HUES64 (cell line): Measurements from ENCODE around the gene NES.
A peak's percentile ranks its signal among the peaks of the same experiment; 100 is the strongest.

Experiments used
- H3K27ac ChIP-seq: 2 replicates; pipeline ENCODE4 v1.7.0; 2013; ENCODE audit warnings: low read depth, low read length, inconsistent platforms
- H3K27me3 ChIP-seq: 2 replicates; pipeline ENCODE4 v1.6.1; 2013; ENCODE audit warnings: mild to moderate bottlenecking, low read length; ENCODE audit not compliant: insufficient read depth
- H3K36me3 ChIP-seq: 2 replicates; pipeline ENCODE4 v1.6.1; 2013; ENCODE audit warnings: mild to moderate bottlenecking, low read length; ENCODE audit not compliant: insufficient read depth
- H3K4me1 ChIP-seq: 2 replicates; pipeline ENCODE4 v1.6.1; 2013; ENCODE audit warnings: mild to moderate bottlenecking, low read length, moderate library complexity; ENCODE audit not compliant: insufficient read depth
- H3K4me3 ChIP-seq: 2 replicates; pipeline ENCODE4 v1.5.1; 2013; ENCODE audit warnings: mild to moderate bottlenecking, low read length, moderate library complexity
- H3K9ac ChIP-seq: 2 replicates; pipeline ENCODE4 v1.6.1; 2013; ENCODE audit warnings: mild to moderate bottlenecking, low read depth, low read length
- H3K9me3 ChIP-seq: 2 replicates; pipeline ENCODE4 v1.6.1; 2013; ENCODE audit warnings: low read depth, low read length; ENCODE audit not compliant: insufficient read depth
- WGBS: fragments of 150-250, 120-280 bp; methylation state at CpG from one replicate; pipeline ENCODE4 v1.1.7; 2013; ENCODE audit warnings: missing lambda C conversion rate; 5-methylcytosine and 5-hydroxymethylcytosine counted together

NES gene

DNA sequence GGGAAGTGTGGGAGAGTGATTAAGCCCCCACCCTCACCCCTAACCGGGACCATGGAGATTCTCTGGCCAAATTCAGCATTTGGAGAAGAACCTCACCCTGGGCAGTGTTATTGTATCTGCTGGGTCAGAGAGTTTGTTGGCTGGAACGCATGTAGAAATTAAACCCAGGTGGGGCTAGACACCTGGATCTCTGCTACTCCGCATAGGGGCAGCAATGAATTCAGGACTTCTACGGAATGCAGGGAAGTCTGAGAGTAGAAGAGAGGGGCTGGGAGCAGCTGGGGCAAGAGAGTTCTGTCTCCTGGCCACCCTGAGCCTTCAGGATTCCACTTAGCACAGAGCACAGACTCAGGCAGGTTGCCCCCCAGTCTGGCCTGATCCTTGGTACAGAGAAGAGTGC is 31.8 kb upstream of the NES start:
- H3K27me3 ChIP-seq, result peaks cover 12% of the 10 kb centered on the region
- no peaks in the 10 kb centered on the region for H3K36me3 ChIP-seq
- H3K9ac ChIP-seq, result no peak overlapping the region
- 42% methylated on average over 3 of the region's 4 CpGs for WGBS
- no peaks in the 10 kb centered on the region for H3K9me3 ChIP-seq
- peaks cover 51% of the 10 kb centered on the region for H3K4me1 ChIP-seq
- peak overlapping the region; percentile 94; the same call in 1 of the 2 replicates for H3K27ac ChIP-seq
- peak overlapping the region; percentile 10; the same call in 1 of the 2 replicates for H3K4me3 ChIP-seq

DNA sequence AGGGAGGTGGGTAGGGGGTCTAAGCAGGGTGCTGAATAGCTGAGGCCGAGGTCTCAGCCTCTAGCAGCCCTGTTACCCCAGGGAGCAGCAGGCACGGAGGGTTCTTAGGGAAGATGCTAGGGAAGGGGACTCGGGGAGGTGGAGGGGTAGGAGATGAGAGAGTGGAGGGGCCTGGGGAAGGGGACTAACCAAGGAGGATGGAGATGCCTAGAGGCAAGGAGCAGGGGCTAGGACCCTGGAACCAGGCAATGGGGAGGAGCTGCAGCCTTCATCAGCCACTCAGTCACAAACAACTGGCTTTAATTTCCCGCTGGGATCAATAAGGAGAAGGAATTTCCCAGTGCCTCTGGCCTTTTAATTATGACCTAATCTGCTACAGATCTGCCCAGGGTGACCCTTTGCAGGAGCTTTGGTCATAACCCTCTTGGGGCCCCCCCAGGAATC is 31.0 kb upstream of the NES start:
- H3K9ac ChIP-seq, result peak overlapping the region; percentile 58
- no peaks in the 10 kb centered on the region for H3K36me3 ChIP-seq
- peaks cover 59% of the 10 kb centered on the region for H3K4me1 ChIP-seq

DNA sequence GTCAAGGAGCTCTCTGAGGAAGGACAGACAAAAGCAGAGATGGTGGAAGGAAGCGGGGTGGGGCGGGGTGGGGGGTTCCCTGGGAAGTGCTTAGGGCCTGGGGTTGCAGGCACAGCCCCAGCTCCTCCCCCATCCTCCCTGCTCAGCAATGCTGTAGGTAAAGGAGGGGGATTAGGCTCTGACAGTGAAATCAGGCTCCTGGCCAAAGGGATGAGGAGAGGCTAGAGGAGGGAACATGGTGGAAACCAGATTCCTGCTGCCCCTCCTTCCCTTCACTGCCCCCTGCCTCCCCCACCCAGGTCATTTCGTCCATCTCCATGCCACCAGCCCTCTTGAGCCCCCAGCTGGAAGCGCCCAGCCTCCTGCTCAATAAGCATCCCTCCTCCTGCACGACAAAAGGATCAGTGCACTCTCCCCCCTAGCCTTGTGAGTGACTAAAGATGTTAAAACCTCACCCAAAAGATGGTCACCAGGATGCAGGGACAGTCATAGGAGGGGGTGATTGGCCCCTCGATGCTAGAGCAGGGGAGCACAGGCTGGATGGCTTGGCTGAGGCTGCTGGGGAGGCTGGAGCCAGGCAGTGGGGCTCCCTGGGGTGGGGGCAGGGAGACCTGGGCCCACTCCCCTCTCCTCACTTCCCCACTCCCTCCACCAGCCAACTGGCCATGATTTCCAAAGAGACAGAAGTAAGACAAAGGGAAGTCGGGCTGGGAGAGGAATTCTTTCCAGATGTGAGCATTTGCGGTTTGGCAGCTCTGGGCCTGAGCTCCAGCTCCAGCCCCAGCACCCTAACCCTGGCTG is 30.4 kb upstream of the NES start:
- Histone ChIP-seq H3K27me3 (peaks cover 16% of the 10 kb centered on the region), H3K9ac (peak overlapping the region; percentile 79), H3K27ac (peak overlapping the region; percentile 94)

More for the DNA sequence above, 31.0 kb upstream of the NES start:
- no peaks in the 10 kb centered on the region for H3K9me3 ChIP-seq
- whole genome bisulfite sequencing, result 5% methylated on average over 4 of the region's 4 CpGs
- H3K27me3 ChIP-seq, result peaks cover 16% of the 10 kb centered on the region
- peak overlapping the region; percentile 94 for H3K27ac ChIP-seq
- peak overlapping the region; percentile 71 for H3K4me3 ChIP-seq

DNA sequence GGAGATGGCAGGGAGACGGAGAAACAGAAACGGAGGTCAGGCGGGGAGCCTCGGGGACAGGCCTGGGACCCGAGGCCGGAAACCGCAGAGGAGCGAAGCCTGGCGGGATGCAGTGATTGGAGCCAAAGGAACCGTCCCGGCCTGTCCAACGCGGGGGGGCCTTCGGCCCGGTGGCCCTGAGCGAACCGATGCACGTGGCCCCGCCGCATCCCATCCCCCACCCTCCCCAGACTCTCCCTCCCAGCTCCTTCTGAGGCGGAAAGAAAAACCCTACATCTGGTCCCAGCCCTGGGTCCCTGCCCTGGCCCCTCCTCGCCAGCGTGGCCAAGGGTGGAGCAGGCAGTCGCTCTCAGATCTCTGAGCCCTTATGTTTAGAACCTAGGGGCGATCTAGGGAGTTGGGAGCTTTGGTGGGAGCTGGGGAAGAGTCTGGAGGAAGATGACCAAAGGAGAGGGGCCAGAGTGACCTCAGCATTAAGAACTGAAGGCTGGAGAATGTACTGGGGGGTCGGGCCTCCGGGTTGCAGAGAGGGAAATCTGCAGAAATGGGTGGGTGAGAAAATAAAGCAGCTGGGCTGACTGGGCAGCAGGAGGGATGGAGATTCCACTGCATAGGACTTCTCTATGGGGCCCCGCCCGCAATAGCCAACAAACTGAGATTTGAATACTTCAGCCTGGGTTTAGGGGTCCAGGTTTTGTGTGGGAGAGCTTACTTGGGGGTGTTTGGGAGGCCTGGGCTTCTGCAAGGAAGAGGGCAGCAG is 29.6 kb upstream of the NES start:
- H3K9me3 ChIP-seq, result no peaks in the 10 kb centered on the region
- peaks cover 55% of the 10 kb centered on the region for H3K4me1 ChIP-seq
- H3K36me3 ChIP-seq, result no peaks in the 10 kb centered on the region
- H3K4me3 ChIP-seq, result peak overlapping the region; percentile 71
- peak overlapping the region; percentile 79 for H3K9ac ChIP-seq
- H3K27ac ChIP-seq, result peak overlapping the region; percentile 94
- peaks cover 16% of the 10 kb centered on the region for H3K27me3 ChIP-seq
- under 1% methylated on average over 29 of the region's 29 CpGs for whole genome bisulfite sequencing

More for the DNA sequence above, 30.4 kb upstream of the NES start:
- Histone ChIP-seq H3K4me1 (peaks cover 58% of the 10 kb centered on the region), H3K9me3 (no peaks in the 10 kb centered on the region), H3K36me3 (no peaks in the 10 kb centered on the region), H3K4me3 (peak overlapping the region; percentile 71)
- WGBS, result 2% methylated on average over 7 of the region's 8 CpGs

DNA sequence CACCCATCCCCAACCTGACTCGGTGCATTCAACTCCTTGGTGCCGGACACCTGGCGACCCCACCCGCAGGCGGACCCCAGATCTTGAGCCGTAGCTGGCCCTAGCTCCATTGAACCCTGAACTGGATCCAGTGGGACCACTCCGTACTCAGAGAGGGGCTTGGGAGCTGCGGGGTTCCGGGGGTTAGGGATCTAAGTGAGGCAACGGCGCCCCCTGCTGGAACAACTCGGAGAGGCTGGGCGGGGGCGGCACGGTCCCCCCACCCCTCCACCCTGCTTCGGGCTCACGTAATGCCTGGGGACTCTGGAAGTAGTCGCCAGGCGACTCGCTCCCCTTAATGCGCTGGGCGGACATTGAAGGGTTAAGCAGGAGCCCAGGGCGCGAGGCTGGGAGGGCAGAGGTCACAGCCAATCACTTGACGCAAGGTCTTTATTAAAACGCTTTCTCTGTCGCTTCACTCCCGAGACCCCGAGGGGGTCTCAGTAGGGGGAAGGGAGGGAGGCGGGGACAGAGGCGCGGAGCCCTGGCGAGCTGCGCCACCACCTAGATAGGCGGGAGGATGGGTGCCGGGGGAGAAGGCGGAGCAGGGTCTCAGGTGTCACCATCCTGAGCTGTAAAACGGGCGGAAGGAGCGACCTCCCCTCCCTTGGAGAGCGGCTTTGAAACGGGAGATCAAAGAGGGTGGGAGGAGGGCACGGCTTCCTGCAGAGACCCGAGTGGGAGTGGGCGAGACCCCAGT is 28.9 kb upstream of the NES start:
- peaks cover 56% of the 10 kb centered on the region for H3K4me1 ChIP-seq
- under 1% methylated on average over 45 of the region's 45 CpGs for WGBS

DNA sequence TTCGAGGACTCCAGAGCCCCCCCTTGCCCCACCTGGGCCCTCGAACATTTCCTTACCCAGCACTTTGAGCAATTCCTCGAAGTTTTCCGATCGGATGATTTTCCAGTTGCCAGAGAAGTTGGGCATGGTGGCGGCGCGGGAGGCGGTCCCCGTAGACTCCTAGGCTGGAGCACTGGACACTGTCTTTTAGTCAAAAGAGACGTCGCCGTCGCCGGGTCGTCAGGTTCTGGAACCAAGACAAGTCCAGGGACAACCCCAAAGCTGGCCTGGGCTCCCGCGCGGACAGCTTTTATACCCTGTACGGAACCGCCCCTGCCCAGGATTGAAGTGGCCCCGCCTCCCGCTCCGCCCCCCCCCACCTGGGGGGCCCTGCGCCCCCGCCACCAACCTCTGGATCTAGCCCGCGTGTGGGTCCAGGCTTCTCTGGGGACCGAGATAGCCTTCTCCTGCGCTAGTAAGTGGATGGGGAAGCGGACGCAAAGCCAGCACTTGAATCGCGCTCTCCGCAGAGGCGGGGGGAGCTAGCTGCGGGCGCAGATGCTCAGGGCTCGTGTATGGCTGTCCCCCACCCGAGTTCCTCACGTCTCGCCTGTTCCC is 28.2 kb upstream of the NES start, which contains the start of gene CRABP2:
Gene CRABP2 (minus strand): TSS at position 263 of the 597 bp plus-strand sequence. CDS start 137 bp downstream, at position 126.
- Histone ChIP-seq H3K4me1 (peaks cover 51% of the 10 kb centered on the region), H3K36me3 (peaks cover 12% of the 10 kb centered on the region), H3K27me3 (peaks cover 16% of the 10 kb centered on the region), H3K9me3 (no peaks in the 10 kb centered on the region), H3K9ac (peak within 1 kb of the TSS; percentile 79), H3K27ac (peak within 1 kb of the TSS; percentile 94), H3K4me3 (peak within 1 kb of the TSS; percentile 71)
- WGBS, result under 1% methylated on average over 41 of the region's 42 CpGs

More for the DNA sequence above, 28.9 kb upstream of the NES start:
- H3K9me3 ChIP-seq, result no peaks in the 10 kb centered on the region
- H3K4me3 ChIP-seq, result peak overlapping the region; percentile 71
- peak overlapping the region; percentile 79 for H3K9ac ChIP-seq
- peak overlapping the region; percentile 94 for H3K27ac ChIP-seq
- peaks cover 5% of the 10 kb centered on the region for H3K36me3 ChIP-seq
- H3K27me3 ChIP-seq, result peaks cover 16% of the 10 kb centered on the region

DNA sequence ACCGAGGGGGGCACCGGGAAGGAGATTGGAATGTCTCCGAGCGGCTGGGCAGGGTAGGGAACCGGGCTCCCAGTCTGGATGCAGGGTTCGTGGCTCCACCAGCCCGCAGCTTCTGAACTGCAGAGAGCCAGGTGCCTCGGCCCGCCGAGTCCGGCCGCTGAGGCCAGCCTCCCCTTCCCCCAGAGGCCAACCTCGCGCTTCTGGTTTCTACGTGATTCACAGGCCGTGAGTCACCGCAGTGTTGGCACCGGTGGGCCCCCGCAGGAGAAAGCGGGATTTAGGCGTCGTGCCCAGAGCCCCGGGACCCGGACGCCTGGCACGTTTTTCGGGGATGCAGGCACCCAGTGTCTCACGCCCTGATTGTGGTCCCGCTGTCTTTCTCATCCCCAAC is 27.7 kb upstream of the NES start:
- WGBS, result under 1% methylated on average over 29 of the region's 29 CpGs
- no peak overlapping the region for H3K27ac ChIP-seq
- H3K9me3 ChIP-seq, result no peaks in the 10 kb centered on the region
- H3K4me1 ChIP-seq, result peaks cover 46% of the 10 kb centered on the region
- H3K27me3 ChIP-seq, result peaks cover 16% of the 10 kb centered on the region
- peaks cover 17% of the 10 kb centered on the region for H3K36me3 ChIP-seq
- peak overlapping the region; percentile 69 for H3K9ac ChIP-seq
- H3K4me3 ChIP-seq, result peak overlapping the region; percentile 71

DNA sequence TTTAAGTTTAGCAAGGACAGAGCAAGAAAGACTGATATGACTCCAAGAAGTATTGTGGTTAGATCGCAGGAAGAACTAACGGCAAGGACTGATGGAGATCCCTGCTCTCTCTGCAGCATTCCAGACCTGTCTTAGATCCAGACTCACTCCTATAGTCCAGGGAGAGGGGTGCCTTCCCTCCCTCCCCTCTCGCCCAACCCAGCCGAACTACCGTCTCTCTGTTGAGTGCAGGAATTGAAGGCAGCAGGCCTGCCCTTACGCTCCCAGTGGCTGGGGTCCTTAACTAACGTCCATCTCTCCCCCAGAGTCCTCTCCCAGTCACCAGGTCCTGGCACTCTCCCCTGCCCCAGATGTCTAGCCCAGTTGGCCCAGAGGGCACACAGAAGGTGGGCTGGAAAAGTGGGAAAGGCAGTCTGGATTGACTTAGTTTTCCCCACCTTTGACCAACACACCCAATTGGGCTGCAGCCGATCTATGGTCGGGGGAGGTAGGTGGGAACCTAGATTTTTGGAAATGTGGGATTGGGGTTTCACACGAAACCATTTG is 27.0 kb upstream of the NES start:
- H3K9me3 ChIP-seq, result no peaks in the 10 kb centered on the region
- H3K4me3 ChIP-seq, result peak overlapping the region; percentile 71
- H3K9ac ChIP-seq, result peak overlapping the region; percentile 69
- H3K36me3 ChIP-seq, result peaks cover 24% of the 10 kb centered on the region
- no peak overlapping the region for H3K27ac ChIP-seq
- 11% methylated on average over 10 of the region's 10 CpGs for WGBS
- H3K4me1 ChIP-seq, result peaks cover 40% of the 10 kb centered on the region
- H3K27me3 ChIP-seq, result peaks cover 16% of the 10 kb centered on the region

DNA sequence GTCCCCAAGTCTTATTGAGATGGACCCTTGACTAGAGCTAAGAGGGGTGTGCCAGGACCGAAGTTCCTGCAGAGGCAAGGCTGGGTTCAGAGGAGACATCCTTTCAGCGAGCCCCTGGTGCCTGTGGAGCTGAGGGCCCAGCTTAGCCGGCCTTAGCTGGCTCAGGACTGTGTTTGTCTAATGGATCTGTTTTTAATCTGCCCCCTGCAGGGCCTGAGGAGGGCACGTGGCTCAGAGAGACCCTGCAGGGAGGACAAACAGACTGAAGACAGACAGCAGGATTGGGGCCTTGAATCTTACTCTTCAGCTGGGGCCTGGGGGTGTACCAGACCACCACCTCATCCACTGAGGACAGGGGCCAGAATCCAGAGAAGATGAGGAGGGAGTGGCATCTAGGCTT is 26.5 kb upstream of the NES start:
- 6% methylated on average over 4 of the region's 4 CpGs for WGBS
- Histone ChIP-seq H3K9me3 (no peaks in the 10 kb centered on the region), H3K9ac (peak overlapping the region; percentile 69), H3K4me3 (peak overlapping the region; percentile 71), H3K36me3 (peaks cover 29% of the 10 kb centered on the region), H3K27me3 (peaks cover 16% of the 10 kb centered on the region), H3K27ac (no peak overlapping the region), H3K4me1 (peaks cover 35% of the 10 kb centered on the region)

DNA sequence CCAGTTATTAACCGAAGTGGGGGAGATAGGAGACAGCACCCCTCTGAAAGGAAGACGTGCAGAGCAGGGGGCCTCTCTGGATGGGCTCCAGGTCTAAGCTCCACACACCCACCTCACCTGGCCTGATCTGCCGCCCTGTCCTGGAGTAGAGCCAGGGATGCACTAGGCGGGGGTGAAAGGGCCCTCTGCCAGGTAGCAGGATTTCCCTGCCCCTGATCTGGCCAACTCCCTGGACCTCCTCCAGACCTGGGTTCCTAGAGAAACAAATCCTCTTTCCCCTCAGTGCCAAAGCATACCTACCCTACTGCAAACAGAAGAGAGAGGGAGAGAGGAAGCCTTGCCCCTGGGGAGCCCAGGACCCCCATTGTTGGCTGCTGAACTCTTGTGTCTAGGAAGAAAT is 26.1 kb upstream of the NES start:
- Histone ChIP-seq H3K4me1 (peaks cover 31% of the 10 kb centered on the region), H3K27me3 (peaks cover 16% of the 10 kb centered on the region), H3K4me3 (peak overlapping the region; percentile 71), H3K9me3 (no peaks in the 10 kb centered on the region), H3K9ac (no peak overlapping the region), H3K36me3 (peaks cover 31% of the 10 kb centered on the region), H3K27ac (no peak overlapping the region)
- 87% methylated on average over 4 of the region's 4 CpGs for WGBS
